Measurements from ENCODE around the gene FNDC11.
"Not testable (repeated sequence)": the region's sequence is repeated elsewhere in the genome, so short reads cannot be mapped to it uniquely, and the experiment has no call there.

FNDC11 gene

GRCh38 chr20:63568986-63569949 lies 15.3 kb downstream of the FNDC11 start:
- no peak for DNase-seq

GRCh38 chr20:63570281-63571086 lies 16.5 kb downstream of the FNDC11 start:
- DNase-seq = no peak

- DNase-seq = not testable (repeated sequence)
These were observed 17.1 kb downstream of the FNDC11 start for GRCh38 chr20:63571087-63571478.

- no peak for DNase-seq
These were observed 18.3 kb downstream of the FNDC11 start for GRCh38 chr20:63572071-63572787.

GRCh38 chr20:63572788-63573646 lies 19.1 kb downstream of the FNDC11 start:
- DNase-seq = no peak

GRCh38 chr20:63573647-63574131 lies 19.7 kb downstream of the FNDC11 start:
- DNase-seq = no peak

GRCh38 chr20:63574156-63574828 lies 20.3 kb downstream of the FNDC11 start, which contains the start of gene HELZ2:
HELZ2 (minus strand) TSS chr20:63574239; CDS start chr20:63572385, 1,854 bp downstream.
- DNase-seq = peak; percentile 38

GRCh38 chr20:63574829-63575743 lies 21.1 kb downstream of the FNDC11 start:
- no peak for DNase-seq

- DNase-seq = no peak
These were observed 22.4 kb downstream of the FNDC11 start for GRCh38 chr20:63576311-63576710.

- DNase-seq = no peak
These were observed 23.4 kb downstream of the FNDC11 start for GRCh38 chr20:63577317-63577894.

GRCh38 chr20:63578224-63579016 lies 24.5 kb downstream of the FNDC11 start:
- no peak for DNase-seq

- DNase-seq = no peak
These were observed 25.2 kb downstream of the FNDC11 start for GRCh38 chr20:63579017-63579694.

- no peak for DNase-seq
These were observed 27.0 kb downstream of the FNDC11 start for GRCh38 chr20:63580796-63581461.

GRCh38 chr20:63582382-63583063 lies 28.6 kb downstream of the FNDC11 start:
- DNase-seq = no peak

- no peak for DNase-seq
These were observed 31.9 kb downstream of the FNDC11 start for GRCh38 chr20:63585616-63586565.

- no peak for DNase-seq
These were observed 32.8 kb downstream of the FNDC11 start for GRCh38 chr20:63586797-63587196.
